ENCODE measurements around the gene HBA1. TPM values are rescaled to one million over a fixed set of nuclear protein-coding genes. Genes with fewer than 3 reads are reported as not detected.

The HBA1 gene
- polyA plus RNA-seq, 1 donor from 2014 or later: not detected

GRCh38 chr16:185691-186090 is 9.2 kb downstream of the HBA1 start:
- H3K9me2 ChIP-seq (ENCODE audit: insufficient read depth, low read length): no peaks in the 10 kb centered on the region
- H3K4me2 ChIP-seq (ENCODE audit: low read length): no peak overlapping the region
- H3K79me2 ChIP-seq (replicated peaks; ENCODE audit: insufficient read depth, low read length): no peaks in the 10 kb centered on the region
- H3K9ac ChIP-seq (ENCODE audit: low read length): no peak overlapping the region
- H4K20me1 ChIP-seq (ENCODE audit: insufficient read depth): no peaks in the 10 kb centered on the region
- H3K27me3 ChIP-seq (ENCODE audit: insufficient read depth, low read depth, low read length): peaks cover 7% of the 10 kb centered on the region
- H3K27ac ChIP-seq (ENCODE audit: low read length): no peak overlapping the region
- TF ChIP-seq POLR2AphosphoS5 (IDR thresholded peaks at IDR 0.05): no peak
- no peak for TF ChIP-seq EZH2 (IDR thresholded peaks at IDR 0.05; ENCODE audit: borderline replicate concordance, insufficient read depth, low read length, poor library complexity, severe bottlenecking)
- TF ChIP-seq, protein P1, sequence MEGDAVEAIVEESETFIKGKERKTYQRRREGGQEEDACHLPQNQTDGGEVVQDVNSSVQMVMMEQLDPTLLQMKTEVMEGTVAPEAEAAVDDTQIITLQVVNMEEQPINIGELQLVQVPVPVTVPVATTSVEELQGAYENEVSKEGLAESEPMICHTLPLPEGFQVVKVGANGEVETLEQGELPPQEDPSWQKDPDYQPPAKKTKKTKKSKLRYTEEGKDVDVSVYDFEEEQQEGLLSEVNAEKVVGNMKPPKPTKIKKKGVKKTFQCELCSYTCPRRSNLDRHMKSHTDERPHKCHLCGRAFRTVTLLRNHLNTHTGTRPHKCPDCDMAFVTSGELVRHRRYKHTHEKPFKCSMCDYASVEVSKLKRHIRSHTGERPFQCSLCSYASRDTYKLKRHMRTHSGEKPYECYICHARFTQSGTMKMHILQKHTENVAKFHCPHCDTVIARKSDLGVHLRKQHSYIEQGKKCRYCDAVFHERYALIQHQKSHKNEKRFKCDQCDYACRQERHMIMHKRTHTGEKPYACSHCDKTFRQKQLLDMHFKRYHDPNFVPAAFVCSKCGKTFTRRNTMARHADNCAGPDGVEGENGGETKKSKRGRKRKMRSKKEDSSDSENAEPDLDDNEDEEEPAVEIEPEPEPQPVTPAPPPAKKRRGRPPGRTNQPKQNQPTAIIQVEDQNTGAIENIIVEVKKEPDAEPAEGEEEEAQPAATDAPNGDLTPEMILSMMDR (IDR thresholded peaks at IDR 0.05; ENCODE audit: poor library complexity, severe bottlenecking): no peak
- no peak for TF ChIP-seq RAD21 (conservative IDR thresholded peaks at IDR 0.05)
- no peak for TF ChIP-seq MXI1 (conservative IDR thresholded peaks at IDR 0.05; ENCODE audit: poor library complexity, severe bottlenecking)
- TF ChIP-seq TAF1 (IDR thresholded peaks at IDR 0.05; ENCODE audit: low read depth): no peak
- no peak for TF ChIP-seq EP300 (conservative IDR thresholded peaks at IDR 0.05; ENCODE audit: poor library complexity, severe bottlenecking)
- TF ChIP-seq SMC3 (conservative IDR thresholded peaks at IDR 0.05; ENCODE audit: poor library complexity): no peak
- TF ChIP-seq, protein P2, sequence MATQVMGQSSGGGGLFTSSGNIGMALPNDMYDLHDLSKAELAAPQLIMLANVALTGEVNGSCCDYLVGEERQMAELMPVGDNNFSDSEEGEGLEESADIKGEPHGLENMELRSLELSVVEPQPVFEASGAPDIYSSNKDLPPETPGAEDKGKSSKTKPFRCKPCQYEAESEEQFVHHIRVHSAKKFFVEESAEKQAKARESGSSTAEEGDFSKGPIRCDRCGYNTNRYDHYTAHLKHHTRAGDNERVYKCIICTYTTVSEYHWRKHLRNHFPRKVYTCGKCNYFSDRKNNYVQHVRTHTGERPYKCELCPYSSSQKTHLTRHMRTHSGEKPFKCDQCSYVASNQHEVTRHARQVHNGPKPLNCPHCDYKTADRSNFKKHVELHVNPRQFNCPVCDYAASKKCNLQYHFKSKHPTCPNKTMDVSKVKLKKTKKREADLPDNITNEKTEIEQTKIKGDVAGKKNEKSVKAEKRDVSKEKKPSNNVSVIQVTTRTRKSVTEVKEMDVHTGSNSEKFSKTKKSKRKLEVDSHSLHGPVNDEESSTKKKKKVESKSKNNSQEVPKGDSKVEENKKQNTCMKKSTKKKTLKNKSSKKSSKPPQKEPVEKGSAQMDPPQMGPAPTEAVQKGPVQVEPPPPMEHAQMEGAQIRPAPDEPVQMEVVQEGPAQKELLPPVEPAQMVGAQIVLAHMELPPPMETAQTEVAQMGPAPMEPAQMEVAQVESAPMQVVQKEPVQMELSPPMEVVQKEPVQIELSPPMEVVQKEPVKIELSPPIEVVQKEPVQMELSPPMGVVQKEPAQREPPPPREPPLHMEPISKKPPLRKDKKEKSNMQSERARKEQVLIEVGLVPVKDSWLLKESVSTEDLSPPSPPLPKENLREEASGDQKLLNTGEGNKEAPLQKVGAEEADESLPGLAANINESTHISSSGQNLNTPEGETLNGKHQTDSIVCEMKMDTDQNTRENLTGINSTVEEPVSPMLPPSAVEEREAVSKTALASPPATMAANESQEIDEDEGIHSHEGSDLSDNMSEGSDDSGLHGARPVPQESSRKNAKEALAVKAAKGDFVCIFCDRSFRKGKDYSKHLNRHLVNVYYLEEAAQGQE (IDR thresholded peaks at IDR 0.05; ENCODE audit: borderline replicate concordance): no peak
- H3K9me3 ChIP-seq (ENCODE audit: low read length): no peaks in the 10 kb centered on the region
- H3F3A ChIP-seq (ENCODE audit: insufficient read depth, low read length, poor library complexity, severe bottlenecking): no peaks in the 10 kb centered on the region
- peaks cover 4% of the 10 kb centered on the region for H3K36me3 ChIP-seq (ENCODE audit: insufficient read depth, low read length)
- no peak overlapping the region for H2AFZ ChIP-seq (ENCODE audit: low read depth, low read length)
- H3K4me3 ChIP-seq (ENCODE audit: low read length): no peak overlapping the region

DNA sequence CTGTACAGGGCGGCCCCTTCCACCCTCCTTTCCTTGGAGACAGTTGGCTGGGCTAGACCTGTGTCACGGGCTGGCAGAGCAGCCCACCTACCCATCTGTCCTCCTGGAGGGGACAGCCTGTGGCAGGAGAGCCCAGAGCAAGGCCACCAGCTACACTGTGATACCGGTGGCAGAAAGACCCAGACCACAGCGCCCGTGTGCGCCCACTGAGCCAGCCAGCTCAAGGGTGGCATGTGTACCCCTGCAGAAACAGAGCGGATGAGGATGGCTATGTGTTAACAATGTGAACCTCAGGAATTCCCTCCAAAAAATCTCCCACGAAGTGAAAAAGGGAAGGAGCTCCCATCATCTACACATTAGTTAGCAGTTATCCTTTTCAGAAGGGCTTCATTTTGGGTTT is 10.8 kb downstream of the HBA1 start:
- no peak for TF ChIP-seq RAD21 (conservative IDR thresholded peaks at IDR 0.05)
- TF ChIP-seq TAF1 (IDR thresholded peaks at IDR 0.05; ENCODE audit: low read depth): no peak
- no peak for TF ChIP-seq EP300 (conservative IDR thresholded peaks at IDR 0.05; ENCODE audit: poor library complexity, severe bottlenecking)
- no peak for TF ChIP-seq EZH2 (IDR thresholded peaks at IDR 0.05; ENCODE audit: borderline replicate concordance, insufficient read depth, low read length, poor library complexity, severe bottlenecking)
- TF ChIP-seq POLR2AphosphoS5 (IDR thresholded peaks at IDR 0.05): no peak
- TF ChIP-seq SMC3 (conservative IDR thresholded peaks at IDR 0.05; ENCODE audit: poor library complexity): no peak
- TF ChIP-seq, protein P1 (IDR thresholded peaks at IDR 0.05; ENCODE audit: poor library complexity, severe bottlenecking): no peak
- TF ChIP-seq, protein P2 (IDR thresholded peaks at IDR 0.05; ENCODE audit: borderline replicate concordance): no peak
- no peak overlapping the region for H3K4me3 ChIP-seq (ENCODE audit: low read length)
- H2AFZ ChIP-seq (ENCODE audit: low read depth, low read length): no peak overlapping the region
- H3K36me3 ChIP-seq (ENCODE audit: insufficient read depth, low read length): peaks cover 4% of the 10 kb centered on the region
- H3K27me3 ChIP-seq (ENCODE audit: insufficient read depth, low read depth, low read length): no peaks in the 10 kb centered on the region
- H3K79me2 ChIP-seq (replicated peaks; ENCODE audit: insufficient read depth, low read length): no peaks in the 10 kb centered on the region
- H3K4me2 ChIP-seq (ENCODE audit: low read length): no peak overlapping the region
- H3K9me3 ChIP-seq (ENCODE audit: low read length): no peaks in the 10 kb centered on the region
- H3K27ac ChIP-seq (ENCODE audit: low read length): no peak overlapping the region
- H3F3A ChIP-seq (ENCODE audit: insufficient read depth, low read length, poor library complexity, severe bottlenecking): no peaks in the 10 kb centered on the region
- H3K9ac ChIP-seq (ENCODE audit: low read length): no peak overlapping the region
- H3K9me2 ChIP-seq (ENCODE audit: insufficient read depth, low read length): no peaks in the 10 kb centered on the region
- no peaks in the 10 kb centered on the region for H4K20me1 ChIP-seq (ENCODE audit: insufficient read depth)

Measured in neural cell (in vitro differentiated cells).